ENCODE data around the gene CUL1. TPM values are rescaled to one million over a fixed set of nuclear protein-coding genes. Genes with fewer than 3 reads are reported as not detected.
"Not testable (repeated sequence)": the region's sequence is repeated elsewhere in the genome, so short reads cannot be mapped to it uniquely, and the experiment has no call there.

The CUL1 gene
- total RNA-seq, 1 donor from 2014 or later: 40.5 TPM

DNA sequence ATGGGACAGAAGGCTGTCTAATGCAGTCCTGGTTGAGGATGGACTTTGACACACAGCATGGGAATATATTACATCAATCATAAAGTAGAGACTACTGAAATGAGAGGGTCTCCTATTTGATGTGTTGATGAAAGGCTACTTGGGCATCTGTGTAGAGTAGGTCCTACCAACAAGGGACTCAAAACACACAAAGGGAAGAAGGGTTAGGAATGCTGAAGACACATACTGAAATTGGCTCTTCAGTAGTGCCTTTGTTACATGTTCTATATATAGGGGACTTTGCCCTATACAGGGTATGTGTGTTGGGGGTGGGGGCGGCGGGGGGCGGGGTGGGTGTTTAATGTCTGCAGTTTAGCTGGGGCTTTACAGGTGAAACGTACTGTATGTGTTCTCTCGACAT is 7.7 kb downstream of the CUL1 start:
- no peaks in the 10 kb centered on the region for H3K27me3 ChIP-seq (ENCODE audit: control insufficient read depth, insufficient read depth, low read length)
- no peaks in the 10 kb centered on the region for H3K36me3 ChIP-seq (ENCODE audit: control insufficient read depth, insufficient read depth, low read length)
- no peak overlapping the region for H3K4me3 ChIP-seq (ENCODE audit: low read depth, low read length)
- no peak for TF ChIP-seq CTCF (IDR thresholded peaks at IDR 0.05; ENCODE audit: insufficient read depth, low read length, severe bottlenecking)
- DNase-seq (ENCODE audit: low read depth) (no peak), FAIRE-seq (no peak)

DNA sequence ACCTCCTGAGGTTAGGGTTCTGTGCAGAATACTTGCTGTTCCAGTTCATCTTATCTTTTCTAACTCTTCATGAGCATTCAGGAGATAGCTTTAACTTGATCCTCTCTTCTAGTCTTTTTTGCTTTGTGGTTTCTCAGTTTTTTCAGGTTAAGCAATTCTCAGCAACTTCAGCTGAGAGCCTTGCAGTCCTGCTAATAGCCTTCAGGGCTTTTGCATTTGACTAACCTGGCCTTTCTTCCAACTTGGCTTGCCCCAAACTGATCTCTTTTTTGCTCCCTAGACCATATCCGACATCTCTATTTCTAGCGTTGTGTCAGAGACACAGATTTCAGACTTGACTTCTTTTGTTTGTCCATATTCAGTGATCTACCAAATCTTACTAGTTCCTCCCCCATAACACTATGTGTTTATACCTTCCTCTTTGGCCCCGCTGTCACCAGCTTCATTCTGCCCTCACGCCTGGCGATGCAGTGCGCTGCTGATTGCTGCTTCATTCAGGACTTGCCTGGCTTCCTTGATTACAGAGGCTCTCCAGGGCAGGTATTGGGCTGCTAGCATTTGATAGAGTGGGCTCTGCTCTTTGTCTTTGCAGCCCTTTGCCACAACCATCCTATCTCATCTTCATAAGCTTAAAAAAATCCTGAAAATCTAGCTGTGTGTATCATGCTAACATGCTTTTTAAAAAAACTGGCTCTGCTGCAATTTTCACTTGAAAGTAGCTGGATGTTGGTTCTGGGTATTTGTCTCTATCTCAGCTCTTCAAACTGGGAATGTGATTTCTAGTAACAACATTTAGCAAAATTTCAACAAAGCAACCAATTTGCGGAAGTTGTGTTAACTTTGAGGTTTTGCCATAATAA is 9.6 kb downstream of the CUL1 start:
- DNase-seq (ENCODE audit: low read depth) (no peak), FAIRE-seq (no peak)
- H3K27me3 ChIP-seq (ENCODE audit: control insufficient read depth, insufficient read depth, low read length): no peaks in the 10 kb centered on the region
- H3K4me3 ChIP-seq (ENCODE audit: low read depth, low read length): no peak overlapping the region
- TF ChIP-seq CTCF (IDR thresholded peaks at IDR 0.05; ENCODE audit: insufficient read depth, low read length, severe bottlenecking): no peak
- no peaks in the 10 kb centered on the region for H3K36me3 ChIP-seq (ENCODE audit: control insufficient read depth, insufficient read depth, low read length)

- no peak overlapping the region for H3K4me3 ChIP-seq (ENCODE audit: low read depth, low read length)
- TF ChIP-seq CTCF (IDR thresholded peaks at IDR 0.05; ENCODE audit: insufficient read depth, low read length, severe bottlenecking): no peak
- DNase-seq (ENCODE audit: low read depth) (no peak), FAIRE-seq (no peak)
- no peaks in the 10 kb centered on the region for H3K27me3 ChIP-seq (ENCODE audit: control insufficient read depth, insufficient read depth, low read length)
- H3K36me3 ChIP-seq (ENCODE audit: control insufficient read depth, insufficient read depth, low read length): no peaks in the 10 kb centered on the region
Measured at GRCh38 chr7:148709014-148709413, 10.3 kb downstream of the CUL1 start.

DNA sequence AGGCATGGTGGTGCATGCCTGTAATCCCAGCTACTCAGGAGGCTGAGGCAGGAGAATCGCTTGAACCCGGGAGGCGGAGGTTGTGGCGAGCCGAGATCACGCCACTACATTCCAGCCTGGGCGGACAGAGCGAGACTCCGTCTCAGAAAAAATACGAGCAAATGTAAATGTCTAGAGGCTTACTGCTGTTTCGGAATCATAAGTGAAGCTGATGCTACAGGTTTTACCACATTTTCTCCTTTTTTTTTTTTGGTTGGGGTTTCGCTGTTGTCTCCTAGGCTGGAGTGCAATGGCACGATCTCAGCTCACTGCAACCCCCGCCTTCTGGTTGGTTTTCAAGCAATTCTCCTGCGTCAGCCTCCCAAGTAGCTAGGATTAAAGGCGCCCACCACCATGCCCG is 11.7 kb downstream of the CUL1 start:
- FAIRE-seq; H3K4me3 ChIP-seq (ENCODE audit: low read depth, low read length); DNase-seq (ENCODE audit: low read depth); H3K36me3 ChIP-seq (ENCODE audit: control insufficient read depth, insufficient read depth, low read length); H3K27me3 ChIP-seq (ENCODE audit: control insufficient read depth, insufficient read depth, low read length): not testable (repeated sequence)

DNA sequence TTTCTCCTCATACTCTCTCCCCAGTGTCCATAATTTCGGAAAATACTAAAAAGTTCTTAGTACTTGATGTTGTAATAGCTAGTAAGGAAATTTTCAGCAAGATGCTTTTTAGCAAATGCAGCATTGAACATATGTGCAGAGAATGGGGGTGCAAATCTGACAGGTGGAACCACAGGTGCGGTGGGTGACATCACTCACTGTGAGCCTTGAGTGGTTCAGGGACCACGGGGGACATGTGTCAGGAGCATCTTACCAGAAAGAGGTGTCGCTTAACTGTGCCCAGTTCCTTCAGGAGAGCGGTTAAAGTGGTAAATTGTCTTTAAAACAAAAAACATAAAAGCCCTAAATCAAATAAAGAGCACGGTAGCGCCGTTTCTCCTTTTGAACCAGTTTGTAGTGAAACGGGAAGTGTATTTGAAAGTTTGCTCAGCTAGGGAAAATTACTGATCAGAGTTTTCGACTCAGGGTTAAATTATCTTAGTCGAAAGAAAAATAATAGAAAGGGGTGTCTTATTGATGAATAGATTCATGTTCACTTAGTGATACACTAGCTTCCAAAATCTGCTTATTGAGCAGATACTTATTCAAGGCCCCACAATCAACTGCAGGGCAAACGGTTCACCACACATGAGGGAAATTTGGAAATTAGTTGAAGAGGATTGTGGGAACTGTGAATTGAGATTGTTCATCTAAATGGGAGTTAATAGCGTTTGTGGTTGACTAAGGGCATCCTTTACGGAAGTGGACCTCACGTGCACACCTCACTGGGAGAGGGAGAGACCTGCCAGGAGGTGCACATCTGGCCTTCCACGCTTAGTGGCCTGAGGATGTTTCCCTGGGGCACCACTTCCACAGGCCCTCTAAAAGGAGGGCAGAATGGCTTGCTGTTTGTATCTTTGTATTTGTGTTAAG is 12.7 kb downstream of the CUL1 start:
- no peak for FAIRE-seq
- no peak for TF ChIP-seq CTCF (IDR thresholded peaks at IDR 0.05; ENCODE audit: insufficient read depth, low read length, severe bottlenecking)

GRCh38 chr7:148712678-148713329 is 14.1 kb downstream of the CUL1 start:
- Histone ChIP-seq H3K36me3 (ENCODE audit: control insufficient read depth, insufficient read depth, low read length) (no peaks in the 10 kb centered on the region), H3K4me3 (ENCODE audit: low read depth, low read length) (no peak overlapping the region), H3K27me3 (ENCODE audit: control insufficient read depth, insufficient read depth, low read length) (no peaks in the 10 kb centered on the region)
- DNase-seq (ENCODE audit: low read depth) (peak; percentile 45), FAIRE-seq (no peak)
- TF ChIP-seq CTCF (IDR thresholded peaks at IDR 0.05; ENCODE audit: insufficient read depth, low read length, severe bottlenecking): no peak

More for the DNA sequence above, 12.7 kb downstream of the CUL1 start:
- no peak for DNase-seq (ENCODE audit: low read depth)
- no peaks in the 10 kb centered on the region for H3K27me3 ChIP-seq (ENCODE audit: control insufficient read depth, insufficient read depth, low read length)
- no peaks in the 10 kb centered on the region for H3K36me3 ChIP-seq (ENCODE audit: control insufficient read depth, insufficient read depth, low read length)
- H3K4me3 ChIP-seq (ENCODE audit: low read depth, low read length): no peak overlapping the region

All from bronchial epithelial cell (primary cell).